K562 (cell line): ENCODE measurements around the gene RABGAP1L. TPM values are rescaled to one million over a fixed set of nuclear protein-coding genes. Genes with fewer than 3 reads are reported as not detected.

Experiments used
- ATAC-seq: fragments of 200-7000 bp; cut with Tn5 transposase; 3 replicates; pipeline ENCODE4 v1.9.1; 2020; ENCODE audit warnings: moderate library complexity
- BruUV-seq: library from RNA; stranded (reverse); fragments of 400-500 nt; replicated peaks from 2 replicates; lab custom pipeline; 2021; lab: Mats Ljungman, UMichigan
- CTCF ChIA-PET: fragments of 300-600 bp; formaldehyde crosslinking; extraction: SDS; loops from one replicate; lab custom pipeline; 2021; ENCODE audit warnings: low intra/inter-chr PET ratio; lab: Yijun Ruan, JAX
- POLR2A ChIA-PET: fragments of 300-600, 350-650 bp; sonication (Branson Sonifier 250); formaldehyde crosslinking; extraction: SDS; loops from one replicate; lab custom pipeline; 2021; ENCODE audit warnings: antibody characterized with exemption, inconsistent platforms; lab: Yijun Ruan, JAX
- DNase-seq, 4 experiments: peaks; one replicate each; pipeline versions ENCODE4 v3.0.0 to v3.0.0-alpha.2; 2011 to 2018; ENCODE audit warnings: low spot score in 3 of 4, mixed read lengths in 3 of 4; ENCODE audit errors: extremely low read depth in 1 of 4
- FAIRE-seq: peaks from 2 replicates; lab custom pipeline; 2011; peaks lifted over from hg19 to GRCh38; lab: Jason Lieb, UNC
- H2AFZ ChIP-seq: 2 replicates; pipeline ENCODE4 v1.6.0; 2011; ENCODE audit warnings: low read depth, low read length, control low read depth, inconsistent platforms
- H3K27ac ChIP-seq: fragments of 200-600 bp; 3 replicates; pipeline ENCODE4 v1.8.0; 2011; ENCODE audit warnings: low read depth, mild to moderate bottlenecking, control low read depth, inconsistent platforms, low read length, moderate library complexity, mixed read lengths; ENCODE audit errors: extremely low read depth
- H3K27me3 ChIP-seq, 2 experiments: fragments of 300-600 bp in 1 of 2; 2 replicates in 1 of 2; 3 replicates in 1 of 2; pipeline versions ENCODE4 v1.6.0 to v1.8.0; 2011; ENCODE audit warnings: inconsistent platforms in 2 of 2, low read length in 2 of 2, mild to moderate bottlenecking in 1 of 2, mixed read lengths in 1 of 2, moderate library complexity in 1 of 2; ENCODE audit not compliant: control insufficient read depth in 2 of 2, insufficient read depth in 2 of 2
- H3K36me3 ChIP-seq: fragments of 300-600 bp; 3 replicates; pipeline ENCODE4 v1.8.0; 2011; ENCODE audit warnings: mild to moderate bottlenecking, low read length, inconsistent platforms; ENCODE audit not compliant: control insufficient read depth, insufficient read depth
- H3K4me1 ChIP-seq, 2 experiments: fragments of 200-600 bp in 1 of 2; replicated peaks in 1 of 2; 2 replicates in 1 of 2; 3 replicates in 1 of 2; pipeline versions ENCODE4 v1.5.1 to v1.8.0; 2011; ENCODE audit warnings: inconsistent platforms in 2 of 2, low read length in 2 of 2, mild to moderate bottlenecking in 1 of 2, mixed read lengths in 1 of 2, moderate library complexity in 1 of 2; ENCODE audit not compliant: control insufficient read depth in 2 of 2, insufficient read depth in 2 of 2
- H3K4me2 ChIP-seq: 2 replicates; pipeline ENCODE4 v1.6.1; 2011; ENCODE audit warnings: low read length, control low read depth, inconsistent platforms, mixed read lengths; ENCODE audit not compliant: insufficient read depth
- H3K4me3 ChIP-seq: fragments of 200-600 bp; sonication (generic), shearing (Covaris generic); 2 replicates; pipeline ENCODE4 v1.5.1; 2016; ENCODE audit warnings: control low read depth, inconsistent platforms
- H3K79me2 ChIP-seq: fragments of 200-600 bp; 3 replicates; pipeline ENCODE4 v1.8.0; 2011; ENCODE audit warnings: low read length, inconsistent platforms; ENCODE audit not compliant: control insufficient read depth, insufficient read depth
- H3K9ac ChIP-seq, 2 experiments: 2 replicates each; pipeline versions ENCODE4 v1.6.0 to v1.6.1; 2011; ENCODE audit warnings: low read depth in 2 of 2, low read length in 2 of 2, control low read depth in 1 of 2, inconsistent platforms in 1 of 2, mild to moderate bottlenecking in 1 of 2, mixed read lengths in 1 of 2; ENCODE audit not compliant: insufficient read depth in 1 of 2
- H3K9me1 ChIP-seq: one replicate; pipeline ENCODE4 v1.6.0; 2011; ENCODE audit warnings: inconsistent platforms, mild to moderate bottlenecking, low read length, moderate library complexity; ENCODE audit not compliant: control insufficient read depth, insufficient read depth
- H3K9me3 ChIP-seq: replicated peaks from 2 replicates; pipeline ENCODE4 v1.5.1; 2011; ENCODE audit warnings: low read depth, low read length, inconsistent platforms; ENCODE audit not compliant: control insufficient read depth, insufficient read depth
- H4K20me1 ChIP-seq: replicated peaks from 2 replicates; pipeline ENCODE4 v1.6.1; 2011; ENCODE audit warnings: low read length, inconsistent platforms, mixed read lengths; ENCODE audit not compliant: control insufficient read depth, insufficient read depth
- ARID1B ChIP-seq: fragments of 450-650 bp; IDR thresholded peaks from 2 replicates; pipeline ENCODE4 v1.6.1; 2016; ENCODE audit warnings: antibody characterized with exemption, mild to moderate bottlenecking, inconsistent platforms
- C11orf30 ChIP-seq: fragments of 450-650 bp; IDR thresholded peaks from 2 replicates; pipeline ENCODE4 v1.6.1; 2016; ENCODE audit warnings: low read depth, mild to moderate bottlenecking
- CEBPG ChIP-seq, 3 experiments: fragments of 200-800 bp in 1 of 3; sonication (Bioruptor generic) in 1 of 3; sonication (generic) in 1 of 3; formaldehyde crosslinking in 1 of 3; IDR thresholded peaks in 2 of 3; conservative IDR thresholded peaks in 1 of 3; 2 replicates each; pipeline versions ENCODE4 v1.6.1 to v1.8.0; 2016 to 2022; ENCODE audit warnings: missing compliant biosample characterization in 2 of 3, missing genetic modification characterization in 2 of 3, mild to moderate bottlenecking in 1 of 3, missing genetic modification reagents in 1 of 3
- FOSL1 ChIP-seq: fragments of 200-800 bp; sonication (Bioruptor generic); conservative IDR thresholded peaks from 2 replicates; pipeline ENCODE4 v1.6.1; 2016; ENCODE audit warnings: missing genetic modification characterization, missing compliant biosample characterization
- MAFF ChIP-seq: IDR thresholded peaks from 2 replicates; pipeline ENCODE4 v1.6.1; 2012; ENCODE audit warnings: low read length, improper control_type of control experiment
- NFATC3 ChIP-seq: fragments of 450-650 bp; IDR thresholded peaks from 2 replicates; pipeline ENCODE4 v1.6.1; 2017; ENCODE audit warnings: mild to moderate bottlenecking
- NFE2 ChIP-seq: IDR thresholded peaks from 2 replicates; pipeline ENCODE4 v1.6.1; 2014; ENCODE audit warnings: antibody characterized with exemption, low read depth
- NR3C1 ChIP-seq: sonication (generic); formaldehyde crosslinking; IDR thresholded peaks from 2 replicates; pipeline ENCODE4 v1.8.1; 2022; ENCODE audit warnings: missing genetic modification reagents
- SMARCE1 ChIP-seq: fragments of 450-650 bp; IDR thresholded peaks from 2 replicates; pipeline ENCODE4 v1.7.1; 2016; ENCODE audit warnings: mild to moderate bottlenecking
- ZFP1 ChIP-seq: fragments of 450-650 bp; formaldehyde crosslinking; IDR thresholded peaks from 2 replicates; pipeline ENCODE4 v1.4.0; 2020; ENCODE audit warnings: mild to moderate bottlenecking, mixed read lengths
- WGBS: fragments of 100-300 bp; shearing (Covaris generic); methylation state at CpG from one replicate; pipeline ENCODE4 v1.1.6; 2016; ENCODE audit warnings: low coverage, mixed read lengths; ENCODE audit not compliant: insufficient coverage; ENCODE audit errors: missing lambda C conversion rate; 5-methylcytosine and 5-hydroxymethylcytosine counted together
- in situ Hi-C: fragments of 300-500 bp; cut with MboI; formaldehyde crosslinking; loops from 4 replicates; pipeline ENCODE4 v1.15.0; 2018; ENCODE audit warnings: inconsistent platforms, mixed read lengths
- intact Hi-C: fragments of 100-400 bp; cut with micrococcal nuclease; formaldehyde crosslinking; loops from 2 replicates; pipeline ENCODE4 v1.14.2; 2022
- polyA plus RNA-seq, 8 experiments: library from polyadenylated mRNA; depleted of rRNA in 4 of 8; stranded (reverse) in 5 of 8; unstranded in 3 of 8; fragments of >200 nt; fragmentation: Nextera tagmentation in 2 of 8; fragmentation: Illumina TruSeq in 1 of 8; extraction: Ambion mirVana in 2 of 8; extraction: Trizol in 1 of 8; gene quantifications; 2 replicates each; pipeline versions ENCODE4 v1.2.1 to v1.2.3, GENCODE V29; 2011 to 2014; ENCODE audit warnings: inconsistent platforms in 1 of 8, missing spikeins in 1 of 8
- total RNA-seq, 7 experiments: library from RNA; depleted of rRNA in 6 of 7; stranded (reverse); fragments of >200 nt in 6 of 7; fragmentation: Illumina TruSeq in 2 of 7; extraction: Trizol in 2 of 7; gene quantifications; 2 replicates each; pipeline versions ENCODE4 v1.2.1 to v1.2.3, GENCODE V29; 2011 to 2021; ENCODE audit warnings: low replicate concordance in 1 of 7
- TF ChIP-seq, protein P1 (sequence below), 2 experiments: IDR thresholded peaks in 1 of 2; conservative IDR thresholded peaks in 1 of 2; 2 replicates each; pipeline ENCODE4 v1.6.1; 2016; ENCODE audit warnings: low read depth in 2 of 2, mild to moderate bottlenecking in 1 of 2, missing compliant biosample characterization in 1 of 2, missing genetic modification characterization in 1 of 2, moderate library complexity in 1 of 2
- TF ChIP-seq, protein P2 (sequence below), 3 experiments: fragments of 200-800 bp in 1 of 3; fragments of 250-450 bp in 1 of 3; fragments of 450-650 bp in 1 of 3; sonication (Bioruptor Pico) in 1 of 3; sonication (Bioruptor generic) in 1 of 3; formaldehyde crosslinking in 1 of 3; IDR thresholded peaks; 2 replicates each; pipeline versions ENCODE4 v1.6.1 to v1.8.0; 2016 to 2022; ENCODE audit warnings: mild to moderate bottlenecking in 2 of 3, missing genetic modification characterization in 2 of 3, missing compliant biosample characterization in 1 of 3, moderate library complexity in 1 of 3

The RABGAP1L gene
- total and polyA plus RNA-seq, 9 of the 15 experiments (the other 6 are each of a cell fraction or from before 2014, with no cell fraction given) = 16.5 to 44.9 (median 26.7) TPM

DNA sequence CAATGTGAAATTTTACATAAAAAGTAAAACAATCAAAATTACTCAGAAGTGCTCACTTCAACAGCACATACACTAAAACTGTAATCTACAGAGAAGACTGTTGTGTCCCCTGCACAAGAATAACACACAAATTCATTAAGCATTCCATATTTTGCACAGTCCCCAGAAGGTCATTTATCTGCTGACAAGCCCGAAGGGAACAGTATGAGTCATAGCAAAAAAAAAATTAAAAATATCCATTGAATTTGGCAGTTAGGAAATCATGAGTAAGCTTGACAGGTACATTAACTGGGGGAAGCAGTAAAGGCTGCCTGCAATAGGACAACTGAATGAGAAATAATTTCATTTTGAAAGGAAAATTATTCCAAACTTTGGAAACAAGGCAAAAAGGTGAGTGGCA lies 837.2 kb downstream of the RABGAP1L start:
- H3K27ac ChIP-seq = peak overlapping the region; percentile 64
- no peak overlapping the region for H3K4me2 ChIP-seq
- no peaks in the 10 kb centered on the region for H3K27me3 ChIP-seq
- no peaks in the 10 kb centered on the region for H3K9me1 ChIP-seq
- POLR2A ChIA-PET = interaction anchor here (0.8 to 1.2 kb wide), 2 partner anchors 9 to 220 kb away, joined by 3 read pairs; no protein-coding TSS in a partner anchor
- no peaks in the 10 kb centered on the region for H3K9me3 ChIP-seq
- in situ Hi-C loops (loop anchor here (5.0 to 25.0 kb wide), 2 partner anchors 229 to 734 kb away; no protein-coding TSS in a partner anchor), intact Hi-C loops (loop anchor here (5.0 kb wide), 1 partner anchor 734 kb away; no protein-coding TSS in a partner anchor)
- BruUV-seq = no TSS peak
- CTCF ChIA-PET = interaction anchor here (2.3 kb wide), 1 partner anchor 226 kb away, joined by 13 read pairs; no protein-coding TSS in a partner anchor
- H4K20me1 ChIP-seq = no peaks in the 10 kb centered on the region; the same call in none of the 2 replicates
- no peak overlapping the region for H2AFZ ChIP-seq
- DNase-seq (peak in 2 of 4 experiments; percentile 30 to 55), ATAC-seq (no peak), FAIRE-seq (no peak)
- H3K4me1 ChIP-seq = peaks cover 10 to 23% of the 10 kb centered on the region in 2 experiments; a peak in 3 of 5 replicates
- peaks cover 15% of the 10 kb centered on the region for H3K36me3 ChIP-seq
- peaks cover 40% of the 10 kb centered on the region for H3K79me2 ChIP-seq
- 0% methylated on average over 1 of the region's 1 CpG for WGBS
- H3K9ac ChIP-seq = peak overlapping the region in 1 of 2 experiments; percentile 41; a peak in 2 of 4 replicates
- no peak overlapping the region for H3K4me3 ChIP-seq
- TF ChIP-seq NR3C1 = no peak
- peak; percentile 19; the same call in 1 of the 2 replicates for TF ChIP-seq MAFF
- TF ChIP-seq, protein P1, sequence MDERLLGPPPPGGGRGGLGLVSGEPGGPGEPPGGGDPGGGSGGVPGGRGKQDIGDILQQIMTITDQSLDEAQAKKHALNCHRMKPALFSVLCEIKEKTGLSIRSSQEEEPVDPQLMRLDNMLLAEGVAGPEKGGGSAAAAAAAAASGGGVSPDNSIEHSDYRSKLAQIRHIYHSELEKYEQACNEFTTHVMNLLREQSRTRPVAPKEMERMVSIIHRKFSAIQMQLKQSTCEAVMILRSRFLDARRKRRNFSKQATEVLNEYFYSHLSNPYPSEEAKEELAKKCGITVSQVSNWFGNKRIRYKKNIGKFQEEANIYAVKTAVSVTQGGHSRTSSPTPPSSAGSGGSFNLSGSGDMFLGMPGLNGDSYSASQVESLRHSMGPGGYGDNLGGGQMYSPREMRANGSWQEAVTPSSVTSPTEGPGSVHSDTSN (CRISPR knock-in tag; IDR thresholded peaks at IDR 0.05; ENCODE audit: low read depth) = no peak
- TF ChIP-seq, protein P1 (tag; conservative IDR thresholded peaks at IDR 0.05; ENCODE audit: low read depth) = peak; percentile 80
- no peak for TF ChIP-seq ZFP1
- TF ChIP-seq NFATC3 = peak; percentile 85; the same call in 1 of the 2 replicates
- TF ChIP-seq CEBPG (CRISPR knock-in tag; IDR thresholded peaks at IDR 0.05) = no peak
- 0 out of 4 replicates have a peak, but pooled peaks of 1 of the 2 experiments have one; percentile 10 for TF ChIP-seq CEBPG (tag; conservative IDR thresholded peaks at IDR 0.05 in 1 of 2, IDR thresholded peaks at IDR 0.05 in 1 of 2)
- TF ChIP-seq FOSL1 (tag) = peak; percentile 92
- peak; percentile 25; the same call in 1 of the 2 replicates for TF ChIP-seq C11orf30
- peak; percentile 60 for TF ChIP-seq SMARCE1
- TF ChIP-seq, protein P2, sequence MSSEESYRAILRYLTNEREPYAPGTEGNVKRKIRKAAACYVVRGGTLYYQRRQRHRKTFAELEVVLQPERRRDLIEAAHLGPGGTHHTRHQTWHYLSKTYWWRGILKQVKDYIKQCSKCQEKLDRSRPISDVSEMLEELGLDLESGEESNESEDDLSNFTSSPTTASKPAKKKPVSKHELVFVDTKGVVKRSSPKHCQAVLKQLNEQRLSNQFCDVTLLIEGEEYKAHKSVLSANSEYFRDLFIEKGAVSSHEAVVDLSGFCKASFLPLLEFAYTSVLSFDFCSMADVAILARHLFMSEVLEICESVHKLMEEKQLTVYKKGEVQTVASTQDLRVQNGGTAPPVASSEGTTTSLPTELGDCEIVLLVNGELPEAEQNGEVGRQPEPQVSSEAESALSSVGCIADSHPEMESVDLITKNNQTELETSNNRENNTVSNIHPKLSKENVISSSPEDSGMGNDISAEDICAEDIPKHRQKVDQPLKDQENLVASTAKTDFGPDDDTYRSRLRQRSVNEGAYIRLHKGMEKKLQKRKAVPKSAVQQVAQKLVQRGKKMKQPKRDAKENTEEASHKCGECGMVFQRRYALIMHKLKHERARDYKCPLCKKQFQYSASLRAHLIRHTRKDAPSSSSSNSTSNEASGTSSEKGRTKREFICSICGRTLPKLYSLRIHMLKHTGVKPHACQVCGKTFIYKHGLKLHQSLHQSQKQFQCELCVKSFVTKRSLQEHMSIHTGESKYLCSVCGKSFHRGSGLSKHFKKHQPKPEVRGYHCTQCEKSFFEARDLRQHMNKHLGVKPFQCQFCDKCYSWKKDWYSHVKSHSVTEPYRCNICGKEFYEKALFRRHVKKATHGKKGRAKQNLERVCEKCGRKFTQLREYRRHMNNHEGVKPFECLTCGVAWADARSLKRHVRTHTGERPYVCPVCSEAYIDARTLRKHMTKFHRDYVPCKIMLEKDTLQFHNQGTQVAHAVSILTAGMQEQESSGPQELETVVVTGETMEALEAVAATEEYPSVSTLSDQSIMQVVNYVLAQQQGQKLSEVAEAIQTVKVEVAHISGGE (CRISPR knock-in tag; IDR thresholded peaks at IDR 0.05) = no peak
- peak; percentile 61; the same call in 1 of the 2 replicates for TF ChIP-seq ARID1B
- TF ChIP-seq NFE2 = peak; percentile 48
